Right lobe of liver (tissue), 4 donors: ENCODE data around the gene ENTPD2.

Experiments used
- CTCF ChIP-seq, 4 donors: fragments of 200-600 bp in 3 of 4; fragments of 450-650 bp in 1 of 4; IDR thresholded peaks; one replicate each; pipeline versions ENCODE4 v1.5.1 to v1.8.0; 2016 to 2022; ENCODE audit warnings: antibody characterized with exemption in 4 of 4, mild to moderate bottlenecking in 2 of 4
- POLR2A ChIP-seq: fragments of 450-650 bp; IDR thresholded peaks from one replicate; pipeline ENCODE4 v1.6.1; 2017; ENCODE audit warnings: antibody characterized with exemption, mild to moderate bottlenecking
- donor health status: DM: no; HTN: no; CAD: no.
- donor health status: DM: no; HTN: no; CAD: no.
- donor health status: DM: no; HTN: yes; CAD: no.

- TF ChIP-seq CTCF (IDR thresholded peaks at IDR 0.05) = no peak
- no peak for TF ChIP-seq POLR2A
Measured at GRCh38 chr9:137037483-137037882, 16.4 kb downstream of the ENTPD2 start.
